AG09309 (cell line): ENCODE results near the gene AFMID.

Experiments used
- DNase-seq: peaks from one replicate; pipeline ENCODE4 v3.0.0-alpha.2; 2010; ENCODE audit warnings: low read depth
- H3K4me3 ChIP-seq: 2 replicates; pipeline ENCODE4 v1.5.1; 2011; ENCODE audit warnings: mild to moderate bottlenecking, low read depth, low read length, moderate library complexity; ENCODE audit not compliant: control insufficient read depth
- CTCF ChIP-seq: IDR thresholded peaks from 2 replicates; pipeline ENCODE4 v1.5.1; 2011; ENCODE audit warnings: mild to moderate bottlenecking, low read depth, low read length, inconsistent platforms; ENCODE audit not compliant: insufficient read depth, control insufficient read depth; ENCODE audit errors: missing control alignments

The AFMID gene

GRCh38 chr17:78223061-78223460 is 35.9 kb downstream of the AFMID start:
- H3K4me3 ChIP-seq: no peak overlapping the region
- no peak for TF ChIP-seq CTCF
- DNase-seq: no peak

DNA sequence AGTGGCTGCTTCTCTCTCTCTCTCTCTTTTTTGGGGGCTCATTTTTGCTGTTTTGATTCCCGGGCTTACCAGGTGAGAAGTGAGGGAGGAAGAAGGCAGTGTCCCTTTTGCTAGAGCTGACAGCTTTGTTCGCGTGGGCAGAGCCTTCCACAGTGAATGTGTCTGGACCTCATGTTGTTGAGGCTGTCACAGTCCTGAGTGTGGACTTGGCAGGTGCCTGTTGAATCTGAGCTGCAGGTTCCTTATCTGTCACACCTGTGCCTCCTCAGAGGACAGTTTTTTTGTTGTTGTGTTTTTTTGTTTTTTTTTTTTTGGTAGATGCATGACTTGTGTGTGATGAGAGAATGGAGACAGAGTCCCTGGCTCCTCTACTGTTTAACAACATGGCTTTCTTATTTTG is 36.6 kb downstream of the AFMID start:
- no peak overlapping the region for H3K4me3 ChIP-seq
- DNase-seq: no peak
- TF ChIP-seq CTCF: no peak

DNA sequence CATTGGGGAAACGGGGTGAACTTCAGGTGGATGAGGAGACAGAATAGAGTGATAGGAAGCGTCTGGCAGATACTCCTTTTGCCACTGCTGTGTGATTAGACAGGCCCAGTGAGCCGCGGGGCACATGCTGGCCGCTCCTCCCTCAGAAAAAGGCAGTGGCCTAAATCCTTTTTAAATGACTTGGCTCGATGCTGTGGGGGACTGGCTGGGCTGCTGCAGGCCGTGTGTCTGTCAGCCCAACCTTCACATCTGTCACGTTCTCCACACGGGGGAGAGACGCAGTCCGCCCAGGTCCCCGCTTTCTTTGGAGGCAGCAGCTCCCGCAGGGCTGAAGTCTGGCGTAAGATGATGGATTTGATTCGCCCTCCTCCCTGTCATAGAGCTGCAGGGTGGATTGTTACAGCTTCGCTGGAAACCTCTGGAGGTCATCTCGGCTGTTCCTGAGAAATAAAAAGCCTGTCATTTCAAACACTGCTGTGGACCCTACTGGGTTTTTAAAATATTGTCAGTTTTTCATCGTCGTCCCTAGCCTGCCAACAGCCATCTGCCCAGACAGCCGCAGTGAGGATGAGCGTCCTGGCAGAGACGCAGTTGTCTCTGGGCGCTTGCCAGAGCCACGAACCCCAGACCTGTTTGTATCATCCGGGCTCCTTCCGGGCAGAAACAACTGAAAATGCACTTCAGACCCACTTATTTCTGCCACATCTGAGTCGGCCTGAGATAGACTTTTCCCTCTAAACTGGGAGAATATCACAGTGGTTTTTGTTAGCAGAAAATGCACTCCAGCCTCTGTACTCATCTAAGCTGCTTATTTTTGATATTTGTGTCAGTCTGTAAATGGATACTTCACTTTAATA is 37.3 kb downstream of the AFMID start:
- no peak for DNase-seq
- H3K4me3 ChIP-seq: no peak overlapping the region
- no peak for TF ChIP-seq CTCF

- no peak overlapping the region for H3K4me3 ChIP-seq
- TF ChIP-seq CTCF: no peak
- no peak for DNase-seq
These were observed 38.1 kb downstream of the AFMID start for GRCh38 chr17:78225088-78225865.

DNA sequence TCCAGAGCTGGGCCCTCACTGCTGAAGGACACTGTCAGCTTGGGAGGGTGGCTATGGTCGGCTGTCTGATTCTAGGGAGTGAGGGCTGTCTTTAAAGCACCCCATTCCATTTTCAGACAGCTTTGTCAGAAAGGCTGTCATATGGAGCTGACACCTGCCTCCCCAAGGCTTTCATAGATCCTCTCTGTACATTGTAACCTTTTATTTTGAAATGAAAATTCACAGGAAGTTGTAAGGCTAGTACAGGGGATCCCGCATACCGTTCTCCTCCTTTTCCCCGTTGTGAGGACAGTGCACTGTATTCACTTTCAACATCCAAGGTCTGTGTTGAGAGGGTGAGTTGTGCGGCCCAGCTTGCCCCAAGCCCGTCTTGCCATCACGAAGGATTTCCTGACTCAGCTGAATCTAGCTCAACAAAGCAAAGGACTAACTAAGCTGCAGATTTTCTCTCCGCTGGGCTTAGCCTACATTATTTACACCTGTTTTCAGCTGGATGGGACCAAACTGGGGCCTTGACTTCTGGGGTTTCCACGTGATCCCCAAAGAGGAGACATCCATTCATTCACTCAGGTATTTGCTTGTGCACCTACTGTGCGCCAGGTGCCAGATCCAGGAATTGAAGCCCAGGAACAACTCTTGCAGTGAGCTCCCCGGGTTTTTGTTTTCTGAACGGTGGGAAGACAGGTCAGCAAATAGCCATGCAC is 39.0 kb downstream of the AFMID start:
- no peak overlapping the region for H3K4me3 ChIP-seq
- no peak for TF ChIP-seq CTCF
- no peak for DNase-seq

DNA sequence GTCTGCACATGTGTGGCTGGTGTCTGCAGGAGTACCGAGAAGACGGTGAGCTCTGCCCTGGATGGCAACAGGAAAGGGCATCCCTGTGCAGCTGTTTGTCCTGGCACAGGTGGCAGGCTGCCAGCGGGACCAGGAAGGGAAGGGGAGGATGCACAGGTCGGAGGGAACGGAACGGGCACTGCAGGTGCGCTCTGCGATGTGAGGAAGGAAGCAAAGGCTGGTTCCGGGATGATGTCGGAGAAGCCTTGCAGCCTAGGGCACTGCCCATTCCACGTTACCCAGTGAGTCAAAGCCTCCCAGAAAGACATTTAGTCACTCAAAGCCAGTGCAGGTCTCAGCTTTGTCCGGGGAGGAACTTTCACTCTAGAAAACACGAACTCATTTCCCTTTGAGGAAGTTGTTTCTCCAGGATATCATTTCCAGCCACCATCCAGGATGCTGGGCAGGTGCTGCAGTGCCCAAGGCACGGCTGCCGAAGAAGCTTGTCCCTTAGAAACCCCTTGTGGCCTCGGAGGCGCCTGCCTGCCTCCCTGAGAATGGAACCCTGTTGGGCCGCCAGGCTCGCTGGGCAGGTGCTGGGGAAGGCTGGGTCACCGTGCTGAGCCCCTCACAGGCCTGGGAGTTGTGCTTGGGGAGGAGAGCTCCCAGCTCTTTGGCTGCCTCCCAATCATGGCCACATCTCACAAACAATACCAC is 39.7 kb downstream of the AFMID start:
- H3K4me3 ChIP-seq: no peak overlapping the region
- DNase-seq: no peak
- TF ChIP-seq CTCF: no peak
